Skin epidermis (tissue), 12 donors: ENCODE results near the gene DIDO1.

Experiments
- H3K27ac ChIP-seq, 21 experiments: fragments of 200-600 bp; sonication (generic) in 11 of 21; one replicate each; pipeline ENCODE4 v1.5.0; 2020; ENCODE audit warnings: mild to moderate bottlenecking in 3 of 21, inconsistent platforms in 2 of 21, moderate library complexity in 2 of 21
- H3K4me3 ChIP-seq, 7 experiments: fragments of 200-600 bp; sonication (generic) in 2 of 7; one replicate each; pipeline ENCODE4 v1.5.0; 2020; ENCODE audit warnings: inconsistent platforms in 2 of 7, mild to moderate bottlenecking in 2 of 7, moderate library complexity in 1 of 7

Gene DIDO1

DNA sequence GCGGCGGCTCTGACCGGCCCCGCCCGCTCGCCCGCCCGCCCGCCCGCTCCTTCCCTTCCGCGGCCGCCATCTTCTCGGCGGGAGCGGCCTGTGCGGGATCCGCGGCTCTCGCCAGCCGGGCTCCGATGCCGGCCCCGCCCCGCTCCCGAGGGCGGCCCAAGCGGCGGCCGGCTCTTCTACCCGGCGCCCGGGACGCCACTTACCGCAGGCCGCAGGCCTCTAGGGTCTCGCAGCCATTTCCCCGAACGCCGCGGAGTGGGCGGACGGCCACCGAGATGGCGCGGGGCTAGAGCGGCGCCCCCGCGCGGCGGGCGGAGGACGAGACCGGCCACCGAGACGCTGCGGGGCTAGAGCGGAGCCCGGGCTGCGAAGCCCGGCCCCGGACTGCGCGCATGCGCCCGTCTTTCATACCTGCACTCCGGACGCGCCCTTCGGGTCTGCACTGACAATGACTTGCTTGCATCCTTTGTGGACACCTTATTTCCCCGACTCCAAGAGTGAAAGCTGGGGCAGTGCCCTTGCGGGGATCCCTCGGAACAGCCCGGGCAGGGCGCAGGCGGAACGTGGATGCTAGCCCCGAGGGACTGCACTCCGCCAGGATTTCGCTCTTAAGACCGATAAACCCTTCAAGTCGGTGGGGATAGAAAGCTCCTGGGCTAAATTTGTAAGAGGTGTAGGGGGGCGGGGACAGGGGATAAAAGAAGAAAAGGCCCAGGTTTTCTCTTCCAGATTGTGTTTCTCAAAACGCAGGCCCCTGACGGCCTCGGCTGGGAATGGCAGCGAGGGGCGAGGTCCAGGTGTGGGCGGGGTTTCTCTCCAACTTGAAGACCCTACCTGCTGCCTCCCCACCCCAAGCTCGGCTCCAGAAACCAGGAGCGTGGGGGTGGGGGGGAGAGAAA, at the start of gene DIDO1:
DIDO1 (minus strand) TSS at position 277 of the 899 bp plus-strand sequence.
- Histone ChIP-seq H3K27ac (peak within 1 kb of the TSS; percentile 86 to 100 (median 99)), H3K4me3 (peak within 1 kb of the TSS; percentile 86 to 99 (median 96))

- Histone ChIP-seq H3K27ac (no peak overlapping the region), H3K4me3 (no peak overlapping the region)
These were observed 49.0 kb upstream of the DIDO1 start for GRCh38 chr20:62975251-62975760.

DNA sequence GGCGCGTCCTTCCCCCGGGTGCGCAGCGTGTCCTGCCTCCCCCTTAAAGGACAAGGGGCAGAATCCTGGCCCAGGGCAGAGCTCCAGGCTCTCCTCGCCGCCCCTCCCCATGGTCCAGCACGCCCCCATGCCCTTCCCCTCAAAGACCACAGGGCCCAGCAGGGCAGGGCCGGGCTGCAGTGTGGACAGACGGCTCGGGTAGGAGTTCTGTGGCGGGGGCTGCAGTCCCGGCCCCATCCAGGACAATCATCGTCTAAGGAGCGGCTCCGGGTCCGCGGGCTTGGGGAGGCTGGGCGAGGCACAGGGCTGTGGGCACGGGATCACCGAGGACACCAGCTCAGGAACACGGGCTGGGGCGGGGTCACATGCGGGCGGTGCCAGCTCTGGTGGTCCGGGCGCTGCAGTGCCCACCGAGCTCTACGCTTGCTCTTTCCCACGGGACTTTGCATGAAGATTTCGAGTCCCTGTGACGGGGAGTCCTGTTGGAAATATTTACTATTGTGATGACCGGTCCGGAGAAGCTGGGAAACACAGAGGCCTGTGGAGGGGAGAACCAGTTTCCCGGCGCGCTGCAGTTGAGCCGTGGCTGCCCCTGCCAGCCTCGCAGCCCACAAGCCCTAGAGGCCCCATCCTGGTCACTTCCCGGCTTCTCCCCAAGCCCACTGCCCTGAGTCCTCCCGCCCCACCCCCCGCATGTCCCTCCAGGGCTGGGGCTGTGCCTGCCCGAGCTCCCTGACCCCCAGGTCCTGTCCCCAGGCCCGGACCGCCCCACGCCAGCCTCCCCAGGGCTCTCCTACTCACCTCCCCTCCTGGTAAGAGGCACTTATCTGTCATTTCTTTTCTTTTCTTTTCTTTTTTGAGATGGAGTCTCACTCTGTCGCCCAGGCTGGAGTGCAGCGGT, 46.8 kb upstream of the DIDO1 start:
- Histone ChIP-seq H3K4me3 (no peak overlapping the region), H3K27ac (no peak overlapping the region)

DNA sequence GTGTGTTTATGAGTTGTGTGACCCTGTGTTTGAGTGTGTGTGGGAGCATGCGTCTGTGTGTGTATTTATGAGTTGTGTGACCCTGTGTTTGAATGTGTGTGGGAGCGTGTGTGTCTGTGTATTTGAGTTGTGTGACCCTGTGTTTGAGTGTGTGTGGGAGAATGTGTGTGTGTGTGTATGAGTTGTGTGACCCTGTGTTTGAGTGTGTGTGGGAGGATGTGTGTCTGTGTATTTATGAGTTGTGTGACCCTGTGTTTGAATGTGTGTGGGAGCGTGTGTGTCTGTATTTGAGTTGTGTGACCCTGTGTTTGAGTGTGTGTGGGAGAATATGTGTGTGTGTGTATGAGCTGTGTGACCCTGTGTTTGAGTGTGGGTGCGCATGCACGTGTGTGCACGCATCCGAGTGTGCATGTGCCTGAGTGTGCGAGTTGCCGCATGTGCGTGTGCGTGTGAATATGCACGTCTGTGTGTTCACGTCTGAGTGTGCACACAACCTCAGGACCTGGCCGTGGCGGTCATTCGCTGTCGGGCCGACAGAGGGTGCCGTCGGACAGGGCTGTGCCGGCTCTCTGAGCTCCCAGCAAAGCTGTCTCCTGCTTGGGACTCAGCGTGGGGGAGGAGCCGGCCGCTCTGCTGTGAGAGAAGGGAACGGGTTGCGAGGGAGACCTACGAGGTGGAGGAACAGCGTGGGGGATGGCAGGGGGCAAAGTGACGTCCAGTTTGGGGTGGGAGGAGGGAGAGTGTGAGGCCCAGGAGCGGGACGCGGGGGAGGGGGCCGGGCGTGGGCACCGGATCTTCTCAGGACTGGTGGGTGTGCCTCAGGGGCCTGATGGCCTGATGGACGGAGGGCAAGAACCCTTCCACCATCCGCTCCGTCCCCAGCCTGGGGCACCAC, 45.9 kb upstream of the DIDO1 start:
- Histone ChIP-seq H3K27ac (no peak overlapping the region), H3K4me3 (no peak overlapping the region)

- no peak overlapping the region for H3K27ac ChIP-seq
- H3K4me3 ChIP-seq = no peak overlapping the region
These were observed 45.1 kb upstream of the DIDO1 start for GRCh38 chr20:62971211-62971949.

GRCh38 chr20:62970307-62971210, 44.3 kb upstream of the DIDO1 start:
- no peak overlapping the region for H3K27ac ChIP-seq
- H3K4me3 ChIP-seq = no peak overlapping the region

DNA sequence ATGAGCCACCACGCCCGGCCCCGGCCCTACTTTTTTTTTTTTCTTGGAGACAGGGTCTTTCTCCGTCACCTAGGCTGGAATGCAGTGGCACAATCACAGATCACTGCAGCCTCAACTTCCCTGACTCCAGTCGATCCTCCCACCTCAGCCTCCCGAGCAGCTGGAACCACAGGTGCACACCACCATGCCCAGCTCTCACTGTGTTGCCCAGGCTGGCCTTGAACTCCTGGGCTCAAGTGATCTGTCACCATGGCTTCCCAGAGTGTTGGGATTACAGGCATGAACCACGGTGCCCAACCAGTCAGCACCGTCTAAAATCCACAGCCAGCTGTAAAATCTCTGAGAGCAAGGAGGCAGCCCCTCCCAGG, 43.6 kb upstream of the DIDO1 start:
- Histone ChIP-seq H3K27ac (no peak overlapping the region), H3K4me3 (no peak overlapping the region)

- Histone ChIP-seq H3K27ac (no peak overlapping the region), H3K4me3 (no peak overlapping the region)
These were observed 43.0 kb upstream of the DIDO1 start for GRCh38 chr20:62969179-62969760.

GRCh38 chr20:62968378-62969178, 42.3 kb upstream of the DIDO1 start:
- H3K4me3 ChIP-seq = no peak overlapping the region
- H3K27ac ChIP-seq = no peak overlapping the region

GRCh38 chr20:62967628-62968351, 41.5 kb upstream of the DIDO1 start:
- no peak overlapping the region for H3K4me3 ChIP-seq
- no peak overlapping the region for H3K27ac ChIP-seq

- Histone ChIP-seq H3K27ac (no peak overlapping the region), H3K4me3 (no peak overlapping the region)
These were observed 40.8 kb upstream of the DIDO1 start for GRCh38 chr20:62967149-62967501.

GRCh38 chr20:62966212-62967148, 40.2 kb upstream of the DIDO1 start:
- H3K27ac ChIP-seq = no peak overlapping the region
- no peak overlapping the region for H3K4me3 ChIP-seq

DNA sequence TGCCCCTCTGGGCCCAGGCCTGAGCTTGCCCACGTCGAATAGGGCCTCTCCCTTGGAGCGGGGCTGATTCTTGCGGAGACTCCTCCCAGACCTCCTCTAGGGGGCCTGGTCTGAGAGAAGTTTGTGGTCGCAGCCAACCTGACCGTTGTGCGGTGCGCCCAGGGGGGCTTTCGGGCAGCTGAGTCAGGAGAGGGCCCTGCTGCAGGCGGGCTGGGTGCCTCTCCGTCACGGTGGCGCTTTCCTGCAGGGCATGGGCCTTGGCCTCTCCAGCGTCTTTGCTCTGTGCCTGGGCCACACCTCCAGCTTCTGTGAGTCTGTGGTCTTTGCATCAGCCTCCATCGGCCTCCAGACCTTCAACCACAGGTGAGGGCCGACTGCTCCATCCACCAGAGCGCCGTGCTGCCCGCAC, 39.1 kb upstream of the DIDO1 start:
- H3K27ac ChIP-seq = no peak overlapping the region
- H3K4me3 ChIP-seq = no peak overlapping the region

- no peak overlapping the region for H3K4me3 ChIP-seq
- H3K27ac ChIP-seq = no peak overlapping the region
These were observed 38.4 kb upstream of the DIDO1 start for GRCh38 chr20:62964700-62965099.
